H1 (cell line): ENCODE data around the gene PRR35. TPM values are rescaled to one million over a fixed set of nuclear protein-coding genes. Genes with fewer than 3 reads are reported as not detected.

Experiments used
- CTCF ChIA-PET: fragments of 300-600 bp; sonication (Branson Sonifier 250); formaldehyde crosslinking; loops from one replicate; lab custom pipeline; 2021; ENCODE audit not compliant: partially characterized antibody; lab: Charles Lee
- POLR2A ChIA-PET: fragments of 300-600 bp; sonication (Branson Sonifier 250); formaldehyde crosslinking; loops from one replicate; lab custom pipeline; 2021; ENCODE audit warnings: inconsistent platforms; ENCODE audit not compliant: partially characterized antibody; lab: Charles Lee
- DNase-seq, 2 experiments: peaks; one replicate each; pipeline versions ENCODE4 v3.0.0 to v3.0.0-alpha.2; 2010 to 2022; ENCODE audit warnings: low spot score in 2 of 2, low read depth in 1 of 2, mixed read lengths in 1 of 2
- FAIRE-seq: peaks from 2 replicates; lab custom pipeline; 2011; peaks lifted over from hg19 to GRCh38; lab: Jason Lieb, UNC
- H2AFZ ChIP-seq: 2 replicates; pipeline ENCODE4 v1.8.1; 2012; ENCODE audit warnings: low read length, inconsistent platforms
- H2AK5ac ChIP-seq: 2 replicates; pipeline ENCODE4 v1.6.1; 2013; ENCODE audit warnings: low read depth, low read length
- H2BK120ac ChIP-seq: replicated peaks from 2 replicates; pipeline ENCODE3; 2013; ENCODE audit warnings: low read depth, low read length, inconsistent platforms
- H2BK12ac ChIP-seq: 2 replicates; pipeline ENCODE4 v1.6.1; 2013; ENCODE audit warnings: low read depth, low read length
- H2BK15ac ChIP-seq: 2 replicates; pipeline ENCODE4 v1.6.1; 2013; ENCODE audit warnings: low read length
- H2BK20ac ChIP-seq: 2 replicates; pipeline ENCODE4 v1.6.1; 2013; ENCODE audit warnings: low read length
- H2BK5ac ChIP-seq: 2 replicates; pipeline ENCODE4 v1.6.1; 2013; ENCODE audit warnings: low read depth, low read length
- H3K14ac ChIP-seq: 2 replicates; pipeline ENCODE4 v1.6.1; 2013; ENCODE audit warnings: inconsistent platforms; ENCODE audit not compliant: insufficient read length
- H3K18ac ChIP-seq: 2 replicates; pipeline ENCODE4 v1.6.1; 2013; ENCODE audit warnings: low read length; ENCODE audit errors: extremely low read depth
- H3K23ac ChIP-seq: 2 replicates; pipeline ENCODE4 v1.6.1; 2013; ENCODE audit warnings: inconsistent platforms; ENCODE audit not compliant: insufficient read length
- H3K23me2 ChIP-seq: 2 replicates; pipeline ENCODE4 v1.6.1; 2013; ENCODE audit warnings: low read depth, low read length
- H3K27ac ChIP-seq: 2 replicates; pipeline ENCODE4 v1.6.1; 2011; ENCODE audit warnings: low read depth, low read length, inconsistent platforms
- H3K27me3 ChIP-seq, 4 experiments: replicated peaks in 1 of 4; 1 replicate in 1 of 4; 2 replicates in 3 of 4; pipeline versions ENCODE4 v1.6.1 to v1.8.1; 2011 to 2013; ENCODE audit warnings: low read length in 3 of 4, mild to moderate bottlenecking in 3 of 4, inconsistent platforms in 2 of 4, mixed read lengths in 2 of 4, moderate library complexity in 1 of 4; ENCODE audit not compliant: control insufficient read depth in 3 of 4, insufficient read depth in 3 of 4; ENCODE audit errors: extremely low read depth in 1 of 4
- H3K36me3 ChIP-seq, 4 experiments: 2 replicates each; pipeline versions ENCODE4 v1.6.1 to v1.8.1; 2011 to 2013; ENCODE audit warnings: mild to moderate bottlenecking in 4 of 4, low read length in 3 of 4, moderate library complexity in 2 of 4, control low read depth in 1 of 4, inconsistent platforms in 1 of 4; ENCODE audit not compliant: insufficient read depth in 4 of 4, control insufficient read depth in 2 of 4
- H3K4ac ChIP-seq: replicated peaks from 2 replicates; pipeline ENCODE3; 2013; ENCODE audit warnings: low read length, low read depth, mixed read lengths, inconsistent platforms; ENCODE audit not compliant: insufficient read length
- H3K4me1 ChIP-seq, 4 experiments: replicated peaks in 1 of 4; 1 replicate in 1 of 4; 2 replicates in 3 of 4; pipeline versions ENCODE4 v1.6.1 to v1.8.1; 2011 to 2013; ENCODE audit warnings: low read length in 3 of 4, inconsistent platforms in 2 of 4, mixed read lengths in 1 of 4; ENCODE audit not compliant: insufficient read depth in 4 of 4, control insufficient read depth in 3 of 4
- H3K4me2 ChIP-seq, 2 experiments: 2 replicates each; pipeline versions ENCODE4 v1.6.1 to v1.8.1; 2011 to 2013; ENCODE audit warnings: low read depth in 2 of 2, low read length in 2 of 2, control low read depth in 1 of 2, inconsistent platforms in 1 of 2, mild to moderate bottlenecking in 1 of 2; ENCODE audit not compliant: insufficient read depth in 1 of 2
- H3K4me3 ChIP-seq, 4 experiments: fragments of 200-600, 300-600 bp in 1 of 4; sonication (generic), shearing (Covaris generic), sonication (Bioruptor Twin) in 1 of 4; 2 replicates each; pipeline versions ENCODE4 v1.5.1 to v1.8.1; 2011 to 2016; ENCODE audit warnings: low read length in 4 of 4, low read depth in 3 of 4, control low read depth in 2 of 4, inconsistent platforms in 2 of 4, mild to moderate bottlenecking in 2 of 4, mixed read lengths in 1 of 4, moderate library complexity in 1 of 4; ENCODE audit not compliant: insufficient read depth in 2 of 4; ENCODE audit errors: extremely low read depth in 1 of 4
- H3K56ac ChIP-seq: replicated peaks from 2 replicates; pipeline ENCODE3; 2013; ENCODE audit warnings: low read depth, mild to moderate bottlenecking, mixed read lengths, low read length, inconsistent platforms; ENCODE audit not compliant: insufficient read length
- H3K79me1 ChIP-seq: 2 replicates; pipeline ENCODE4 v1.6.1; 2013; ENCODE audit warnings: low read depth, low read length, control low read depth
- H3K79me2 ChIP-seq, 2 experiments: 2 replicates each; pipeline versions ENCODE4 v1.6.1 to v1.8.1; 2012 to 2013; ENCODE audit warnings: low read length in 2 of 2, mild to moderate bottlenecking in 2 of 2, inconsistent platforms in 1 of 2; ENCODE audit not compliant: insufficient read depth in 2 of 2, control insufficient read depth in 1 of 2
- H3K9ac ChIP-seq, 4 experiments: replicated peaks in 1 of 4; 1 replicate in 1 of 4; 2 replicates in 3 of 4; pipeline versions ENCODE4 v1.6.1 to v1.8.1; 2011 to 2013; ENCODE audit warnings: low read depth in 3 of 4, low read length in 3 of 4, control low read depth in 2 of 4, mild to moderate bottlenecking in 2 of 4, moderate library complexity in 2 of 4, inconsistent platforms in 1 of 4; ENCODE audit errors: extremely low read depth in 1 of 4
- H3K9me3 ChIP-seq, 2 experiments: 2 replicates each; pipeline versions ENCODE4 v1.6.1 to v1.8.1; 2012 to 2013; ENCODE audit warnings: mild to moderate bottlenecking in 2 of 2, moderate library complexity in 2 of 2, control low read depth in 1 of 2, inconsistent platforms in 1 of 2, low read depth in 1 of 2, low read length in 1 of 2, mixed read lengths in 1 of 2; ENCODE audit not compliant: insufficient read depth in 2 of 2
- H4K20me1 ChIP-seq, 2 experiments: replicated peaks in 1 of 2; 2 replicates each; pipeline versions ENCODE3 to v1.8.1; 2011 to 2013; ENCODE audit warnings: inconsistent platforms in 2 of 2, low read length in 2 of 2, mild to moderate bottlenecking in 1 of 2; ENCODE audit not compliant: insufficient read depth in 2 of 2, control insufficient read depth in 1 of 2
- H4K5ac ChIP-seq: 2 replicates; pipeline ENCODE4 v1.6.1; 2013; ENCODE audit warnings: low read length, low read depth, mixed read lengths, inconsistent platforms; ENCODE audit not compliant: insufficient read length
- H4K8ac ChIP-seq: 2 replicates; pipeline ENCODE4 v1.8.0; 2013; ENCODE audit warnings: mild to moderate bottlenecking, moderate library complexity, low read length, inconsistent platforms; ENCODE audit not compliant: insufficient read depth; ENCODE audit errors: extremely low read depth
- H4K91ac ChIP-seq: replicated peaks from 2 replicates; pipeline ENCODE3; 2013; ENCODE audit warnings: low read length, mixed read lengths, inconsistent platforms; ENCODE audit not compliant: insufficient read length
- ASH2L ChIP-seq: fragments of 200-600, 300-600 bp; sonication (generic); IDR thresholded peaks from one replicate; pipeline ENCODE4 v1.7.1; 2017; ENCODE audit warnings: low read length
- CTBP2 ChIP-seq: IDR thresholded peaks from 2 replicates; pipeline ENCODE4 v1.7.0; 2011; ENCODE audit warnings: borderline replicate concordance, mild to moderate bottlenecking, moderate library complexity, mixed read lengths, low read length; ENCODE audit not compliant: insufficient read depth, insufficient read length
- RAD21 ChIP-seq, 2 experiments: IDR thresholded peaks in 1 of 2; conservative IDR thresholded peaks in 1 of 2; 2 replicates each; pipeline ENCODE4 v1.6.1; 2011; ENCODE audit warnings: low read depth in 2 of 2, low read length in 2 of 2, improper control_type of control experiment in 1 of 2, inconsistent platforms in 1 of 2, mild to moderate bottlenecking in 1 of 2, moderate library complexity in 1 of 2
- WGBS, 2 experiments: shearing (Covaris generic) in 1 of 2; methylation state at CpG; one replicate each; pipeline versions ENCODE4 v1.1.6 to v1.1.7; 2013 to 2015; ENCODE audit warnings: low lambda C conversion rate in 2 of 2, mixed read lengths in 2 of 2, inconsistent platforms in 1 of 2, low coverage in 1 of 2, missing lambda C conversion rate in 1 of 2; ENCODE audit not compliant: insufficient replicate concordance in 2 of 2, insufficient coverage in 1 of 2, insufficient read length in 1 of 2; ENCODE audit errors: extremely low coverage in 1 of 2, missing lambda C conversion rate in 1 of 2; 5-methylcytosine and 5-hydroxymethylcytosine counted together
- polyA plus RNA-seq, 7 experiments: library from polyadenylated mRNA; depleted of rRNA in 3 of 7; stranded (reverse) in 5 of 7; unstranded in 2 of 7; fragments of >200 nt in 5 of 7; fragments of 200-250 nt in 2 of 7; gene quantifications; 1 replicate in 5 of 7; 2 replicates in 1 of 7; 4 replicates in 1 of 7; pipeline versions ENCODE4 v1.2.1 to v1.2.3, GENCODE V29; 2011 to 2013; ENCODE audit warnings: missing spikeins in 2 of 7, mixed read lengths in 2 of 7
- total RNA-seq: library from RNA; stranded (reverse); fragmentation: NEBNext Ultra II Directional; extraction: Animal tissue kit (Norgen Biotek cat#: 25700); gene quantifications from 2 replicates; pipeline ENCODE4 v1.2.1, GENCODE V29; 2021
- TF ChIP-seq, protein P1 (sequence below): IDR thresholded peaks from 2 replicates; pipeline ENCODE4 v1.6.1; 2011; ENCODE audit warnings: low read length, improper control_type of control experiment

Gene PRR35
- total and polyA plus RNA-seq, 2 of the 8 experiments (the other 6 are each of a cell fraction or from before 2014, with no cell fraction given): 0.38 to 0.50 TPM

DNA sequence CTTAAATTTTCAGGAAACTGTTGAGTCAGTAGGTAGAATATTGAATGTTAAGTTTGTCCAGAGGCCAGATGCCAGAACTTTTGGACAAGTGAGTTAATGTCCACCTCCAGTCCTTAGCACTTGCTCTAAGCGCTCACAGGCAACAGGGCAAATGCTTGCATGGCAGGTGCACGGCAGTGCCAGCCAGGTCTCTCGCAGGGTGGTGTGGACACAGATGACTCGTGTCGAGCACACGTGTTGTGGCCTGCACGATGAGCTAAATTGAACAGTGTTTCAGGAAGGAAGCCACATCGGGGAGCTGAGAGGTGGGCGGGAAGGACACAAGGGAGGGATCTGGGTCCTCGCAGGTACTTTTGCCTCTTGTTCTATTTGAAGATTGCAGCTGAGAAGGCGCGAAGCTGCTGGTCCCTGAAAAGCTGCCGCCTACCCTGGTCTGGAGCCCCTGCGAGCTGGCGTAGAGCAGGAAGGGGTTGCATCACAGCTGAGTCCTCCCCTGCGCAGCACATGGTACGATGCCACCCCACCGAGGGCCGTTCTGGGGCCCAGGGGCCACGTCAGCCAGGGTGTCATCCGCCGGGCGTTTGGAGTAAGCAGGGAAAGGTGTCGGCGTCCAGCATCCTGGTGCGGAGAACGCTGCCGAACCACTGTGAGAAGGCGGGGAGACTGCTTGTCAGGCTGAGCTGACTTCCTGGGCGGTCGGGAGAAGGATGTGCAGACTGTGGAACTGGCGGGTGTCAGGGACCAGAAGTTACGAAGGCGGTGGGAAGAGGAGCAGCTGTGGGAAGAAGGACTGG is 35.9 kb downstream of the PRR35 start:
- H3K9ac ChIP-seq: no peak overlapping the region

More for the DNA sequence above, 35.9 kb downstream of the PRR35 start:
- Histone ChIP-seq H2AFZ (no peak overlapping the region), H3K27ac (no peak overlapping the region), H3K4me3 (no peak overlapping the region), H4K5ac (no peak overlapping the region), H3K56ac (no peak overlapping the region), H2BK12ac (no peak overlapping the region), H3K9me3 (peaks cover 0 to 4% of the 10 kb centered on the region in 2 experiments; a peak in 1 of 4 replicates), H3K4me2 (no peak overlapping the region), H3K4me1 (peaks cover 0 to 2% (median 0%) of the 10 kb centered on the region in 4 experiments; a peak in 1 of 7 replicates), H3K18ac (no peak overlapping the region), H3K14ac (no peak overlapping the region), H3K79me1 (peaks cover 12% of the 10 kb centered on the region; the same call in 1 of the 2 replicates), H4K20me1 (peaks cover 16 to 28% of the 10 kb centered on the region in 2 experiments), H3K27me3 (peaks cover 0 to 13% (median 7%) of the 10 kb centered on the region in 4 experiments; a peak in 5 of 7 replicates), H2BK120ac (no peak overlapping the region), H4K8ac (no peak overlapping the region), H4K91ac (no peak overlapping the region), H2BK15ac (no peak overlapping the region), H3K79me2 (peaks cover 0 to 8% of the 10 kb centered on the region in 2 experiments; a peak in 2 of 4 replicates), H2BK5ac (no peak overlapping the region), H3K23ac (no peak overlapping the region), H2AK5ac (no peak overlapping the region), H3K4ac (no peak overlapping the region), H3K23me2 (no peaks in the 10 kb centered on the region), H3K36me3 (peaks cover 0 to 3% (median under 1%) of the 10 kb centered on the region in 4 experiments; a peak in 2 of 8 replicates), H2BK20ac (no peak overlapping the region)
- CTCF ChIA-PET: interaction anchor here (0.7 to 4.2 kb wide), 5 partner anchors 9 to 26 kb away, joined by 3 to 22 read pairs (median 5); no protein-coding TSS in a partner anchor
- POLR2A ChIA-PET: interaction anchor here (1.2 to 2.6 kb wide), 3 partner anchors 9 to 15 kb away, joined by 3 to 8 read pairs (median 3); no protein-coding TSS in a partner anchor
- DNase-seq (no peak), FAIRE-seq (no peak)
- no peak for TF ChIP-seq CTBP2
- TF ChIP-seq, protein P1, sequence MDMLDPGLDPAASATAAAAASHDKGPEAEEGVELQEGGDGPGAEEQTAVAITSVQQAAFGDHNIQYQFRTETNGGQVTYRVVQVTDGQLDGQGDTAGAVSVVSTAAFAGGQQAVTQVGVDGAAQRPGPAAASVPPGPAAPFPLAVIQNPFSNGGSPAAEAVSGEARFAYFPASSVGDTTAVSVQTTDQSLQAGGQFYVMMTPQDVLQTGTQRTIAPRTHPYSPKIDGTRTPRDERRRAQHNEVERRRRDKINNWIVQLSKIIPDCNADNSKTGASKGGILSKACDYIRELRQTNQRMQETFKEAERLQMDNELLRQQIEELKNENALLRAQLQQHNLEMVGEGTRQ: no peak
- TF ChIP-seq ASH2L: no peak
- TF ChIP-seq RAD21 (IDR thresholded peaks at IDR 0.05 in 1 of 2, conservative IDR thresholded peaks at IDR 0.05 in 1 of 2; ENCODE audit: low read depth in 2 of 2, low read length in 2 of 2): no peak
- 94% methylated on average over 31 of the region's 34 CpGs; no CpG with 5 or more reads in 1 of the 2 experiments for WGBS, 2 experiments
